ENCODE data around the gene PEPD. TPM values are rescaled to one million over a fixed set of nuclear protein-coding genes. Genes with fewer than 3 reads are reported as not detected.
A peak's percentile ranks its signal among the peaks of the same experiment; 100 is the strongest.

PEPD gene
- total RNA-seq, 4 donors from 2014 or later: 33.9 to 57.0 (median 45.0) TPM

DNA sequence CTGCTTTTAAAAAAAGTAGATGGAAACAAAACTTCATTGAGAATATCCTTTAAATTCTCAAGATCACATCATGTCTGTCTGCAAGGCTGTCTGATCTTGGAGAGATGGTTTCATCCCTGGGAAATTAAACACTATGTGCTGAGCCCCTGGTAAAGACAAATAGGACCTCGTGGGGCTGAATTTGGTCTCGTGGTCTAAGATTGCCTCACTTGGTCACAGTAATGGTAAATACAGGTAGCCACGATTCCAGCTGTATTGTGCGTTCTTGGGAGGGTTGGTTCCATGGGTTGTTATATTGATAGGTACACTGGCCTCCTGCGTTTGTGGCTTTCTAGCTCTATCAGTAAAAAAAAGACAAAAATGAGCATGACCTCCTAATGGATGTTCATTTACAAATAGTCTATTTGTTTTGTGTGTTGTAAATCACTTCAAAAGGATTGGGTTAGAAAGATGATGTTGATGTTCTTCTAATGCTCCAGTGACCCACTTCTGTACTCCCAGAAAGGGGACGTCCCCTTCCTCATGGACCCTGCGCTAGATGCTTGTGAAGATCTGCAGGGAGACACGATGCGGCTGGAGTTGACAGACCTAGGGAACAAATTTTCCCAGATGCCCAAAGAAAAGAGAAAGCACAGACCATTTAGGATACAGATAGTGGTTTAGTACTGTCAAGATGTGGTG is 146.3 kb downstream of the PEPD start:
- H3K4me3 ChIP-seq: peak overlapping the region in 3 of 4 donors; percentile 59 to 64 (median 63)
- peaks cover 0 to 8% of the 10 kb centered on the region in 2 donors for H3K36me3 ChIP-seq
- DNase-seq (no peak), ATAC-seq (no peak)
- TF ChIP-seq, protein P1, sequence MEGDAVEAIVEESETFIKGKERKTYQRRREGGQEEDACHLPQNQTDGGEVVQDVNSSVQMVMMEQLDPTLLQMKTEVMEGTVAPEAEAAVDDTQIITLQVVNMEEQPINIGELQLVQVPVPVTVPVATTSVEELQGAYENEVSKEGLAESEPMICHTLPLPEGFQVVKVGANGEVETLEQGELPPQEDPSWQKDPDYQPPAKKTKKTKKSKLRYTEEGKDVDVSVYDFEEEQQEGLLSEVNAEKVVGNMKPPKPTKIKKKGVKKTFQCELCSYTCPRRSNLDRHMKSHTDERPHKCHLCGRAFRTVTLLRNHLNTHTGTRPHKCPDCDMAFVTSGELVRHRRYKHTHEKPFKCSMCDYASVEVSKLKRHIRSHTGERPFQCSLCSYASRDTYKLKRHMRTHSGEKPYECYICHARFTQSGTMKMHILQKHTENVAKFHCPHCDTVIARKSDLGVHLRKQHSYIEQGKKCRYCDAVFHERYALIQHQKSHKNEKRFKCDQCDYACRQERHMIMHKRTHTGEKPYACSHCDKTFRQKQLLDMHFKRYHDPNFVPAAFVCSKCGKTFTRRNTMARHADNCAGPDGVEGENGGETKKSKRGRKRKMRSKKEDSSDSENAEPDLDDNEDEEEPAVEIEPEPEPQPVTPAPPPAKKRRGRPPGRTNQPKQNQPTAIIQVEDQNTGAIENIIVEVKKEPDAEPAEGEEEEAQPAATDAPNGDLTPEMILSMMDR (IDR thresholded peaks at IDR 0.05 in 4 of 5, conservative IDR thresholded peaks at IDR 0.05 in 1 of 5): no peak
- no peak for TF ChIP-seq POLR2A (IDR thresholded peaks at IDR 0.05)
- H3K27ac ChIP-seq: peak overlapping the region; percentile 89 to 99 (median 94)
- intact Hi-C loops (cut with DNase I; ENCODE audit: low total_unique reads) (loop anchor here (2.0 to 10.0 kb wide), 3 partner anchors 14 to 798 kb away; partner anchors contain the start of genes LSM14A and PDCD5), in situ Hi-C loops (cut with MboI; ENCODE audit: low sequenced_read_pairs in 4 of 4) (no loop called here)
- H3K9me3 ChIP-seq: no peaks in the 10 kb centered on the region
- no peaks in the 10 kb centered on the region for H3K27me3 ChIP-seq
- peaks cover 40 to 41% of the 10 kb centered on the region in 2 donors for H3K4me1 ChIP-seq

DNA sequence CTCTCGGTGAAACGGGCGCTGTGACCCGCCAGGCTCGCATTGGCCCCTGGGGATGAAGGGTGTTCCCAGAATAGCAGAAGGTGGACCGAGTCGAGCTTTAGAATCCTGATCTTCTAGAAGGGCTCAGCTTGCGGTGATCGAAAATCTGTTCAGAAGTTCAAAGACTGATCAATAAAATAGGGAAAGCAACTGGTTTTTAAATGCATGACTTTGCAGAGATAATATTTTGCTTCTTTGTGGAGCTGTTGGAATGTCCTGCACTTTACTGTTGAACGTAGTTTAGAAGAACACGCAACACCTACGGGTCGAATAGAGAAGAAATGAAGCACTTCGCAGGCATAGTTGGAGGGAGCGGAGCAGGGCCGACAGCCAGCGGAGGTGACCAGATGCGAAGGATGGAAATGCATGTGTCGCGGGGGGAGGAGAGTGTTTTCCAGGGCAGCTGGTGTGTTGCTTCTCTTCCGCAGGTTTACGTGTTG is 147.3 kb downstream of the PEPD start:
- in situ Hi-C loops (cut with MboI; ENCODE audit: low sequenced_read_pairs in 4 of 4): no loop called here
- Histone ChIP-seq H3K9me3 (no peaks in the 10 kb centered on the region), H3K36me3 (no peaks in the 10 kb centered on the region), H3K27me3 (no peaks in the 10 kb centered on the region), H3K4me3 (peak overlapping the region; percentile 59 to 88 (median 64)), H3K4me1 (peaks cover 40 to 41% of the 10 kb centered on the region in 2 donors), H3K27ac (peak overlapping the region; percentile 89 to 99 (median 94))
- DNase-seq: peak in 1 of 2 donors; percentile 67
- ATAC-seq: peak; percentile 68 to 73
- TF ChIP-seq, protein P1 (IDR thresholded peaks at IDR 0.05 in 4 of 5, conservative IDR thresholded peaks at IDR 0.05 in 1 of 5): peak in 2 of 5 experiments; percentile 35 to 53
- TF ChIP-seq POLR2A (IDR thresholded peaks at IDR 0.05): no peak
- intact Hi-C loops (cut with DNase I; ENCODE audit: low total_unique reads): loop anchor here (2.0 to 10.0 kb wide), 4 partner anchors 15 to 799 kb away; partner anchors contain the start of genes LSM14A, PDCD5 and PEPD

DNA sequence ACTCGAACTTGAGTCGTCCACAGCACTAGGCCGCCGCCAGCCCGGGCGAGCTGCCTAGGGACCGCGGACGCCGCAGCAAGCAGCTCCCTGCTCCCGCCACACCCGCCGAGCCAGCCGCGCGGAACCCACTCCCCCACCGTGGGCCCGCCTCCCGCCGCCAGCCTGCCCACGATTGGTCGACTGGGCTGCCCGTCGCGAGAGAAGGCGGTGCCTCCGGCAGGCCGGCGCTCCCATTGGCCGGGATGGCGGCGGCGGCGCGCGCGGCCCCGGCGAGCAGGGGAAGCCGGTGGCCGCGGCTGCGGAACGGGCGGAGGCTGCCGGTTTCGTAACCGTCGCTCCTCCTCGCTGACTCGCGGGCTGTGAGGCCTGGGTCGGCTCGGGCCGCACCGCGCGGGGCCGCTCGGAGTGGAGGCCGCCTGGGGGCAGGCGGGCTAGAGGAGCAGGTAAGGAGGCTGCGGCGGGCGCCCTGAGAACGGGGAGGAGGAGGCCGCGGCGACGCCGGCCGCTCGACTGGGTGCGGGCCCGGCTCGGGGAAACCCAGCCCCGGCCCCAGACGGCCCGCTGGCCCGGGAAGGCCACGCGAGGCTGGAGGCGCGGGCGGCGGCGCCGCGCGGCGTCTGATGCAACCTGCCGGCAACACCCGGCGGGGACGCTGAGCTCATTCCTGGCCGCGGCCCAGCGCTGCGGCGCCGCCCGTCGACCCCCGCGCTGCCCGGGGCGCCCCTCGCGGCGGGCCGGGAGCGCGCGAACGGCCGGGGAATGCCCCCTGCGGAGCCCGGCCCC is 147.9 kb downstream of the PEPD start, which contains the start of gene CEBPG:
Gene CEBPG, plus strand, starts transcription at position 257 of the 783 bp plus-strand sequence. CDS start 5,531 bp downstream, outside the sequence.
- H3K36me3 ChIP-seq: no peaks in the 10 kb centered on the region
- peaks cover 40 to 41% of the 10 kb centered on the region in 2 donors for H3K4me1 ChIP-seq
- ATAC-seq (peak; percentile 86), DNase-seq (peak; percentile 92 to 94)
- intact Hi-C loops (cut with DNase I; ENCODE audit: low total_unique reads) (loop anchor here (1.0 to 10.0 kb wide), 7 partner anchors 15 to 799 kb away; partner anchors contain the start of genes CEBPA, LSM14A, PDCD5 and PEPD), in situ Hi-C loops (cut with MboI; ENCODE audit: low sequenced_read_pairs in 4 of 4) (no loop called here)
- H3K9me3 ChIP-seq: no peaks in the 10 kb centered on the region
- TF ChIP-seq POLR2A (IDR thresholded peaks at IDR 0.05): peak; percentile 93 to 94
- TF ChIP-seq, protein P1 (IDR thresholded peaks at IDR 0.05 in 4 of 5, conservative IDR thresholded peaks at IDR 0.05 in 1 of 5): peak in 3 of 5 experiments; percentile 44 to 54 (median 51)
- peak within 1 kb of the TSS; percentile 89 to 99 (median 94) for H3K27ac ChIP-seq
- H3K27me3 ChIP-seq: no peaks in the 10 kb centered on the region
- peak within 1 kb of the TSS; percentile 63 to 88 (median 72) for H3K4me3 ChIP-seq

DNA sequence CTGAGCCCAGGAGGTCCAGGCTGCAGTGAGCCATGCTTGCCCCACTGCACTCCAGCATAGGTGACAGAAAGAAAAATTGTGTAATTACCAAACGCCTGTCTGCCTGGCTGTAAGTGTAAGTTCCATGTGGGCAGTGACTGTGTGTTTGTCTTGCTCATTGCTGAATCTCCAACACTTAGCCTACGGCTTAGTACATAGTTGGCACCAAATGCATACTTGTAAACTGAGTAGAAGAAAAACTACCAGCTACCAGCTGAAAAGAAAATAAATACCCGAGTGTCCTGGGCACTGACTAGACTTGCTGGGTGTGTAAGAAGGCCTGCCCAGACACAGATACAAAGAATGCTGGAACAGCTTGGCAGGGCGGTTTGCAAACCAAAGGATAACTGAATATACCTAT is 150.8 kb downstream of the PEPD start:
- in situ Hi-C loops (cut with MboI; ENCODE audit: low sequenced_read_pairs in 4 of 4) (no loop called here), intact Hi-C loops (cut with DNase I; ENCODE audit: low total_unique reads) (loop anchor here (5.0 to 10.0 kb wide), 2 partner anchors 152 to 786 kb away; partner anchors contain the start of genes PDCD5 and PEPD)
- no peak overlapping the region for H3K4me3 ChIP-seq
- ATAC-seq (peak; percentile 12 to 33), DNase-seq (peak in 1 of 2 donors; percentile 15)
- H3K4me1 ChIP-seq: peaks cover 14% of the 10 kb centered on the region in 2 donors
- no peaks in the 10 kb centered on the region for H3K27me3 ChIP-seq
- TF ChIP-seq, protein P1 (IDR thresholded peaks at IDR 0.05 in 4 of 5, conservative IDR thresholded peaks at IDR 0.05 in 1 of 5): no peak
- TF ChIP-seq POLR2A (IDR thresholded peaks at IDR 0.05): no peak
- no peaks in the 10 kb centered on the region for H3K36me3 ChIP-seq
- H3K9me3 ChIP-seq: no peaks in the 10 kb centered on the region
- peak overlapping the region; percentile 45 to 71 (median 50) for H3K27ac ChIP-seq
